Immature natural killer cell (primary cell): ENCODE results near the gene PGLYRP2. TPM values are rescaled to one million over a fixed set of nuclear protein-coding genes. Genes with fewer than 3 reads are reported as not detected.

ENCODE experiments used
- polyA plus RNA-seq, 3 donors: library from polyadenylated mRNA; unstranded; fragments of 300-500 nt; fragmentation: Illumina TruSeq; gene quantifications; one replicate each; pipeline ENCODE4 v1.2.3, GENCODE V29; 2021

PGLYRP2 gene
- polyA plus RNA-seq, 3 donors from 2014 or later: 0.10 to 0.17 TPM; not detected in 1

Other genes with a start within 250 kb of the PGLYRP2 start
- gene EPHX3, start 247.1 kb downstream of the PGLYRP2 start, polyA plus RNA-seq: not detected
- 10 to 100 TPM in 1 of 3 donors, 1 to 10 TPM in 2; 4.3 to 16.7 (median 7.0) TPM for gene BRD4, start 147.0 kb downstream of the PGLYRP2 start, polyA plus RNA-seq
- gene AKAP8, start 99.7 kb downstream of the PGLYRP2 start, polyA plus RNA-seq: 10 to 100 TPM in 2 of 3 donors, 1 to 10 TPM in 1; 7.8 to 21.9 (median 11.1) TPM
- gene AKAP8L, start 60.5 kb downstream of the PGLYRP2 start, polyA plus RNA-seq: 10 to 100 TPM; 28.4 to 58.5 (median 29.6) TPM
- gene WIZ, start 29.5 kb downstream of the PGLYRP2 start, polyA plus RNA-seq: 1 to 10 TPM in 1 of 3 donors, under 1 TPM in 1, not detected in 1; 0.78 to 1.5 TPM
- 100 to 1,000 TPM in 1 of 3 donors, 10 to 100 TPM in 2; 71.5 to 114 (median 89.1) TPM for gene RASAL3, start 15.0 kb downstream of the PGLYRP2 start, polyA plus RNA-seq
- gene CYP4F22, start 29.0 kb upstream of the PGLYRP2 start, polyA plus RNA-seq: 1 to 10 TPM in 2 of 3 donors, not detected in 1; 1.3 to 2.7 TPM
- gene CYP4F8, start 135.7 kb upstream of the PGLYRP2 start, polyA plus RNA-seq: not detected
- not detected for gene CYP4F3, start 161.4 kb upstream of the PGLYRP2 start, polyA plus RNA-seq
- not detected for gene CYP4F12, start 193.6 kb upstream of the PGLYRP2 start, polyA plus RNA-seq
- not detected for gene OR10H2, start 248.5 kb upstream of the PGLYRP2 start, polyA plus RNA-seq